SK-N-SH treated with all-trans-retinoic acid at 6 μM for 48 hours (cell line): ENCODE data around the gene LRR1.
A peak's percentile ranks its signal among the peaks of the same experiment; 100 is the strongest.

Source experiments
- ATAC-seq: fragments of 200-7000 bp; cut with Tn5 transposase; 3 replicates; pipeline ENCODE4 v1.9.1; 2020; ENCODE audit warnings: mild to moderate bottlenecking, moderate library complexity
- ARNTL ChIP-seq: fragments of 450-650 bp; formaldehyde crosslinking; IDR thresholded peaks from 2 replicates; pipeline ENCODE4 v1.5.0; 2020; ENCODE audit warnings: low read depth, mild to moderate bottlenecking, moderate library complexity, borderline replicate concordance
- BACH2 ChIP-seq: fragments of 250-450 bp; sonication (Bioruptor Pico); IDR thresholded peaks from 2 replicates; pipeline ENCODE4 v1.9.0; 2021; ENCODE audit warnings: mild to moderate bottlenecking, borderline replicate concordance
- CSDC2 ChIP-seq: fragments of 250-450 bp; sonication (Bioruptor Pico); IDR thresholded peaks from 2 replicates; pipeline ENCODE4 v1.5.0; 2020; ENCODE audit warnings: mild to moderate bottlenecking, moderate library complexity
- ESRRG ChIP-seq: fragments of 250-450 bp; sonication (Bioruptor Pico); IDR thresholded peaks from 2 replicates; pipeline ENCODE4 v1.6.1; 2021; ENCODE audit warnings: mild to moderate bottlenecking
- GLIS3 ChIP-seq: fragments of 250-450 bp; sonication (Bioruptor Pico); IDR thresholded peaks from 2 replicates; pipeline ENCODE4 v1.5.0; 2020; ENCODE audit warnings: mild to moderate bottlenecking, moderate library complexity
- ISL1 ChIP-seq: fragments of 250-450 bp; sonication (Bioruptor Pico); IDR thresholded peaks from 2 replicates; pipeline ENCODE4 v2.1.2; 2022; ENCODE audit warnings: mild to moderate bottlenecking, moderate library complexity
- PPARA ChIP-seq: fragments of 250-450 bp; sonication (Bioruptor Pico); IDR thresholded peaks from 2 replicates; pipeline ENCODE4 v1.5.0; 2020; ENCODE audit warnings: mild to moderate bottlenecking, borderline replicate concordance
- RARB ChIP-seq: fragments of 250-450 bp; sonication (Bioruptor Pico); IDR thresholded peaks from 2 replicates; pipeline ENCODE4 v1.8.0; 2021; ENCODE audit warnings: mild to moderate bottlenecking, moderate library complexity
- SNAI2 ChIP-seq: fragments of 250-450 bp; sonication (Bioruptor Pico); IDR thresholded peaks from 2 replicates; pipeline ENCODE4 v1.5.0; 2020; ENCODE audit warnings: mild to moderate bottlenecking, moderate library complexity
- TCF4 ChIP-seq: fragments of 250-450 bp; sonication (Bioruptor Pico); IDR thresholded peaks from 2 replicates; pipeline ENCODE4 v1.8.0; 2021; ENCODE audit warnings: mild to moderate bottlenecking, moderate library complexity, borderline replicate concordance
- TOX ChIP-seq: fragments of 250-450 bp; sonication (Bioruptor Pico); IDR thresholded peaks from 2 replicates; pipeline ENCODE4 v1.8.0; 2021; ENCODE audit warnings: mild to moderate bottlenecking, moderate library complexity, borderline replicate concordance
- ZC3H10 ChIP-seq: fragments of 250-450 bp; sonication (Bioruptor Pico); IDR thresholded peaks from 2 replicates; pipeline ENCODE4 v1.5.1; 2021; ENCODE audit warnings: mild to moderate bottlenecking, moderate library complexity
- ZFP3 ChIP-seq: fragments of 250-450 bp; sonication (Bioruptor Pico); IDR thresholded peaks from 2 replicates; pipeline ENCODE4 v1.5.0; 2020; ENCODE audit warnings: mild to moderate bottlenecking, moderate library complexity
- ZNF70 ChIP-seq: fragments of 450-650 bp; formaldehyde crosslinking; IDR thresholded peaks from 2 replicates; pipeline ENCODE4 v1.5.0; 2020; ENCODE audit warnings: mild to moderate bottlenecking, moderate library complexity
- TF ChIP-seq, protein P1 (sequence below): fragments of 250-450 bp; sonication (Bioruptor Pico); IDR thresholded peaks from 2 replicates; pipeline ENCODE4 v1.5.1; 2020; ENCODE audit warnings: low read depth, mild to moderate bottlenecking, moderate library complexity
- TF ChIP-seq, protein P2 (sequence below): fragments of 250-450 bp; sonication (Bioruptor Pico); IDR thresholded peaks from 2 replicates; pipeline ENCODE4 v1.8.0; 2020; ENCODE audit warnings: mild to moderate bottlenecking, moderate library complexity, borderline replicate concordance
- TF ChIP-seq, protein P3 (sequence below): fragments of 250-450 bp; sonication (Bioruptor Pico); IDR thresholded peaks from 2 replicates; pipeline ENCODE4 v1.8.0; 2021; ENCODE audit warnings: low read depth, mild to moderate bottlenecking, moderate library complexity, borderline replicate concordance
- TF ChIP-seq, protein P4 (sequence below): fragments of 250-450 bp; sonication (Bioruptor Pico); IDR thresholded peaks from 2 replicates; pipeline ENCODE4 v1.5.0; 2020; ENCODE audit warnings: mild to moderate bottlenecking, moderate library complexity

The LRR1 gene

DNA sequence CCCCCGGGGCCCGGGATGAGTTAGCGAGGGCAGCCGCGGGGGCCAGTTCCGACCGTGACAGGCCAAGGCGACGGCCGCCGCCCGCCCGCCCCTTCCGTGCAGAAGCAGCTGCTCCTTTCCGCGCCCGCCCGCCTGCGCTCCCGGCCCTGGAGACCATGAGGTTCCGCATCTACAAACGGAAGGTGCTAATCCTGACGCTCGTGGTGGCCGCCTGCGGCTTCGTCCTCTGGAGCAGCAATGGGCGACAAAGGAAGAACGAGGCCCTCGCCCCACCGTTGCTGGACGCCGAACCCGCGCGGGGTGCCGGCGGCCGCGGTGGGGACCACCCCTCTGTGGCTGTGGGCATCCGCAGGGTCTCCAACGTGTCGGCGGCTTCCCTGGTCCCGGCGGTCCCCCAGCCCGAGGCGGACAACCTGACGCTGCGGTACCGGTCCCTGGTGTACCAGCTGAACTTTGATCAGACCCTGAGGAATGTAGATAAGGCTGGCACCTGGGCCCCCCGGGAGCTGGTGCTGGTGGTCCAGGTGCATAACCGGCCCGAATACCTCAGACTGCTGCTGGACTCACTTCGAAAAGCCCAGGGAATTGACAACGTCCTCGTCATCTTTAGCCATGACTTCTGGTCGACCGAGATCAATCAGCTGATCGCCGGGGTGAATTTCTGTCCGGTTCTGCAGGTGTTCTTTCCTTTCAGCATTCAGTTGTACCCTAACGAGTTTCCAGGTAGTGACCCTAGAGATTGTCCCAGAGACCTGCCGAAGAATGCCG is 22.6 kb downstream of the LRR1 start:
- TF ChIP-seq ARNTL (CRISPR knock-in tag) (no peak), ISL1 (CRISPR knock-in tag) (no peak), RARB (CRISPR knock-in tag) (no peak), SNAI2 (CRISPR knock-in tag) (no peak), GLIS3 (CRISPR knock-in tag) (no peak), CSDC2 (CRISPR knock-in tag) (no peak), TCF4 (CRISPR knock-in tag) (no peak), ZC3H10 (CRISPR knock-in tag) (no peak), BACH2 (CRISPR knock-in tag) (no peak)
- TF ChIP-seq, protein P1, sequence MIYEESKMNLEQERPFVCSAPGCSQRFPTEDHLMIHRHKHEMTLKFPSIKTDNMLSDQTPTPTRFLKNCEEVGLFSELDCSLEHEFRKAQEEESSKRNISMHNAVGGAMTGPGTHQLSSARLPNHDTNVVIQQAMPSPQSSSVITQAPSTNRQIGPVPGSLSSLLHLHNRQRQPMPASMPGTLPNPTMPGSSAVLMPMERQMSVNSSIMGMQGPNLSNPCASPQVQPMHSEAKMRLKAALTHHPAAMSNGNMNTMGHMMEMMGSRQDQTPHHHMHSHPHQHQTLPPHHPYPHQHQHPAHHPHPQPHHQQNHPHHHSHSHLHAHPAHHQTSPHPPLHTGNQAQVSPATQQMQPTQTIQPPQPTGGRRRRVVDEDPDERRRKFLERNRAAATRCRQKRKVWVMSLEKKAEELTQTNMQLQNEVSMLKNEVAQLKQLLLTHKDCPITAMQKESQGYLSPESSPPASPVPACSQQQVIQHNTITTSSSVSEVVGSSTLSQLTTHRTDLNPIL: no peak
- TF ChIP-seq, protein P2, sequence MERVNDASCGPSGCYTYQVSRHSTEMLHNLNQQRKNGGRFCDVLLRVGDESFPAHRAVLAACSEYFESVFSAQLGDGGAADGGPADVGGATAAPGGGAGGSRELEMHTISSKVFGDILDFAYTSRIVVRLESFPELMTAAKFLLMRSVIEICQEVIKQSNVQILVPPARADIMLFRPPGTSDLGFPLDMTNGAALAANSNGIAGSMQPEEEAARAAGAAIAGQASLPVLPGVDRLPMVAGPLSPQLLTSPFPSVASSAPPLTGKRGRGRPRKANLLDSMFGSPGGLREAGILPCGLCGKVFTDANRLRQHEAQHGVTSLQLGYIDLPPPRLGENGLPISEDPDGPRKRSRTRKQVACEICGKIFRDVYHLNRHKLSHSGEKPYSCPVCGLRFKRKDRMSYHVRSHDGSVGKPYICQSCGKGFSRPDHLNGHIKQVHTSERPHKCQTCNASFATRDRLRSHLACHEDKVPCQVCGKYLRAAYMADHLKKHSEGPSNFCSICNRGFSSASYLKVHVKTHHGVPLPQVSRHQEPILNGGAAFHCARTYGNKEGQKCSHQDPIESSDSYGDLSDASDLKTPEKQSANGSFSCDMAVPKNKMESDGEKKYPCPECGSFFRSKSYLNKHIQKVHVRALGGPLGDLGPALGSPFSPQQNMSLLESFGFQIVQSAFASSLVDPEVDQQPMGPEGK (CRISPR knock-in tag): no peak
- ATAC-seq: peak; percentile 50

DNA sequence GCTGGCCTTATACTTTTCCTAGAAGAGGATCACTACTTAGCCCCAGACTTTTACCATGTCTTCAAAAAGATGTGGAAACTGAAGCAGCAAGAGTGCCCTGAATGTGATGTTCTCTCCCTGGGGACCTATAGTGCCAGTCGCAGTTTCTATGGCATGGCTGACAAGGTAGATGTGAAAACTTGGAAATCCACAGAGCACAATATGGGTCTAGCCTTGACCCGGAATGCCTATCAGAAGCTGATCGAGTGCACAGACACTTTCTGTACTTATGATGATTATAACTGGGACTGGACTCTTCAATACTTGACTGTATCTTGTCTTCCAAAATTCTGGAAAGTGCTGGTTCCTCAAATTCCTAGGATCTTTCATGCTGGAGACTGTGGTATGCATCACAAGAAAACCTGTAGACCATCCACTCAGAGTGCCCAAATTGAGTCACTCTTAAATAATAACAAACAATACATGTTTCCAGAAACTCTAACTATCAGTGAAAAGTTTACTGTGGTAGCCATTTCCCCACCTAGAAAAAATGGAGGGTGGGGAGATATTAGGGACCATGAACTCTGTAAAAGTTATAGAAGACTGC is 23.4 kb downstream of the LRR1 start:
- no peak for TF ChIP-seq ZC3H10 (CRISPR knock-in tag)
- TF ChIP-seq TOX (CRISPR knock-in tag): no peak
- no peak for TF ChIP-seq ZFP3 (CRISPR knock-in tag)
- no peak for TF ChIP-seq PPARA
- TF ChIP-seq, protein P1: no peak
- TF ChIP-seq SNAI2 (CRISPR knock-in tag): no peak
- TF ChIP-seq, protein P3, sequence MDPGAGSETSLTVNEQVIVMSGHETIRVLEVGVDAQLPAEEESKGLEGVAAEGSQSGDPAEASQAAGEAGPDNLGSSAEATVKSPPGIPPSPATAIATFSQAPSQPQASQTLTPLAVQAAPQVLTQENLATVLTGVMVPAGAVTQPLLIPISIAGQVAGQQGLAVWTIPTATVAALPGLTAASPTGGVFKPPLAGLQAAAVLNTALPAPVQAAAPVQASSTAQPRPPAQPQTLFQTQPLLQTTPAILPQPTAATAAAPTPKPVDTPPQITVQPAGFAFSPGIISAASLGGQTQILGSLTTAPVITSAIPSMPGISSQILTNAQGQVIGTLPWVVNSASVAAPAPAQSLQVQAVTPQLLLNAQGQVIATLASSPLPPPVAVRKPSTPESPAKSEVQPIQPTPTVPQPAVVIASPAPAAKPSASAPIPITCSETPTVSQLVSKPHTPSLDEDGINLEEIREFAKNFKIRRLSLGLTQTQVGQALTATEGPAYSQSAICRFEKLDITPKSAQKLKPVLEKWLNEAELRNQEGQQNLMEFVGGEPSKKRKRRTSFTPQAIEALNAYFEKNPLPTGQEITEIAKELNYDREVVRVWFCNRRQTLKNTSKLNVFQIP (CRISPR knock-in tag): no peak
- no peak for ATAC-seq

DNA sequence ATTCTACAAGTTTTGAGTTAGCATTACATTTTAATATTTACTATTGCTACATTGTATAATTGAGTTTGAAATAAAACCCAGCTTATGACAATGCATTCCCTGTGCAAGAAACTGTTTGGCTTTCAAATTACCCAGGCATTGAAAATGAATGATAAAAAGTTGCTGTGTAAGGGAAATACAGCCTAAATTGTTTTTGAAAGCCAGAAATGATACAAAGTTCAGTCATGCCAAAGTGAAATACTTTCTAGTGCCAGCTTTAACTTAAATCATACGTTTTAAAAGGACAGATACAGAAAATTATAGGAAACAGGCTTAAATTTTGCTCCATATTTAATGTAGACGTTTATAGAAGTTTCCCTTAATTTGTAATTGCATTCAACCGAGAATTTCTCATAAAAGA is 24.6 kb downstream of the LRR1 start:
- no peak for ATAC-seq
- TF ChIP-seq BACH2 (CRISPR knock-in tag) (no peak), ZNF70 (no peak), TOX (CRISPR knock-in tag) (no peak), ZC3H10 (CRISPR knock-in tag) (no peak), CSDC2 (CRISPR knock-in tag) (no peak), ARNTL (CRISPR knock-in tag) (no peak), SNAI2 (CRISPR knock-in tag) (no peak), ZFP3 (CRISPR knock-in tag) (no peak), GLIS3 (CRISPR knock-in tag) (no peak), ESRRG (CRISPR knock-in tag) (no peak)
- TF ChIP-seq, protein P1: no peak
- TF ChIP-seq, protein P4, sequence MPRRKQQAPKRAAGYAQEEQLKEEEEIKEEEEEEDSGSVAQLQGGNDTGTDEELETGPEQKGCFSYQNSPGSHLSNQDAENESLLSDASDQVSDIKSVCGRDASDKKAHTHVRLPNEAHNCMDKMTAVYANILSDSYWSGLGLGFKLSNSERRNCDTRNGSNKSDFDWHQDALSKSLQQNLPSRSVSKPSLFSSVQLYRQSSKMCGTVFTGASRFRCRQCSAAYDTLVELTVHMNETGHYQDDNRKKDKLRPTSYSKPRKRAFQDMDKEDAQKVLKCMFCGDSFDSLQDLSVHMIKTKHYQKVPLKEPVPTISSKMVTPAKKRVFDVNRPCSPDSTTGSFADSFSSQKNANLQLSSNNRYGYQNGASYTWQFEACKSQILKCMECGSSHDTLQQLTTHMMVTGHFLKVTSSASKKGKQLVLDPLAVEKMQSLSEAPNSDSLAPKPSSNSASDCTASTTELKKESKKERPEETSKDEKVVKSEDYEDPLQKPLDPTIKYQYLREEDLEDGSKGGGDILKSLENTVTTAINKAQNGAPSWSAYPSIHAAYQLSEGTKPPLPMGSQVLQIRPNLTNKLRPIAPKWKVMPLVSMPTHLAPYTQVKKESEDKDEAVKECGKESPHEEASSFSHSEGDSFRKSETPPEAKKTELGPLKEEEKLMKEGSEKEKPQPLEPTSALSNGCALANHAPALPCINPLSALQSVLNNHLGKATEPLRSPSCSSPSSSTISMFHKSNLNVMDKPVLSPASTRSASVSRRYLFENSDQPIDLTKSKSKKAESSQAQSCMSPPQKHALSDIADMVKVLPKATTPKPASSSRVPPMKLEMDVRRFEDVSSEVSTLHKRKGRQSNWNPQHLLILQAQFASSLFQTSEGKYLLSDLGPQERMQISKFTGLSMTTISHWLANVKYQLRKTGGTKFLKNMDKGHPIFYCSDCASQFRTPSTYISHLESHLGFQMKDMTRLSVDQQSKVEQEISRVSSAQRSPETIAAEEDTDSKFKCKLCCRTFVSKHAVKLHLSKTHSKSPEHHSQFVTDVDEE (CRISPR knock-in tag): no peak
- TF ChIP-seq, protein P3 (CRISPR knock-in tag): no peak
